NCI-H748 treated with DMSO at 0.1 percent for 48 hours (cell line): ENCODE measurements around the gene P2RX7.
"Not testable (repeated sequence)": the region's sequence is repeated elsewhere in the genome, so short reads cannot be mapped to it uniquely, and the experiment has no call there.

ENCODE experiments used
- DNase-seq: peaks from one replicate; lab custom pipeline; 2025; lab: John Stamatoyannopoulos, UW

P2RX7 gene

DNA sequence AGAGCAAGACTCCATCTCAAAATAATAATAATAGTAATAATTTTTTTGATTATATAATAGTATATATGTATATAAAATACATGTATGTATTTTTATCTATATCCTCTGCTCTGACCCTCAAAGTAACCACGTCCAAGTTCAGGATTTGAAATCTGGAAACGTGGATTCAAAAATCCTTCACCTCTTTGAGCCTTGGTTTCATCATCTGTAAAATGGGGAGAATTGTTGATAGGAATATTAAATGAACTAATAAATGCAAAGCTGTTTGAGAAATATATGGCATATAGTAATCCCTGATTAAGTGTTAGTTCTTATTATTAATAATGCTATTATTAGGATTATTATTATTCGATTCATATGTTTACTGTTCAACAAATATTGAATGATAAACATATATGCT is 2.6 kb downstream of the P2RX7 start:
- DNase-seq, result no peak

DNA sequence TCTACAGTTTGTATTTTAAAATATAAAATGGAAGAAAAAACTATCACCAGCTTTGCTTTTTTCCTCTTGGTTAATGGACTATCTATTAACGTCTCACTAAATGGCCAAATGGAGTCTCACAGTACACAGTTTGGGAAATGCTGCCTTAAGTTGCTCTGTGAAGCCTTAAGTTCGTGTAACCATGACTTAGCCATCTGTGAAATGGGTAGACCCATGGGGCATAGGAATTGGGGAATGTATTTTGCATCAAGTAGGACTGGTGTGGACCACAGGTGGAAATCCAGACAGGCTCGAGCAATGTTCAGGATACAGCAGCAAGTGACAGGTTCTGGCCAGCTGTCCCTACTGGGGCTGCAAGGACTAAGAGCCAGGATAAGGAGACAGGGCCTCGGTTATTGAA is 4.8 kb downstream of the P2RX7 start:
- DNase-seq, result no peak

DNA sequence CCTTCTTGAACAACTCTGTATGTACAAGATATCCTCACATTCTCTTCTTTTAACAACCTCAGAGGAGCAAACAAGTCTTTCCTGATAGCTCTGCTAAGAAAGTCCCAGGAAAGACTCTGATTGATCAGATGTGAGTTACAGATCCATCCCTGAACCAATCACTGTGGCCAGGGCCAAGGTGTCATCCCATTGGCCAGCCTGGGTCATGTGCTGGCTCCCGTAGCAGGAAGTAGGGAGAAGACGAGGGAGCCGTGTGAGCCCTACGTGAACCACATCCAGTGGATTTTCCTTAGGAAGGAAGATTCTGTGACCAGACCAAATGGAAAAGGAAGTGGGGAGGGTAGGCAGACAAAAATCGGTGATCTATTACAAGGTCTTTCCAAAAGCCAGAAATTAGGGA is 5.6 kb downstream of the P2RX7 start:
- no peak for DNase-seq

DNA sequence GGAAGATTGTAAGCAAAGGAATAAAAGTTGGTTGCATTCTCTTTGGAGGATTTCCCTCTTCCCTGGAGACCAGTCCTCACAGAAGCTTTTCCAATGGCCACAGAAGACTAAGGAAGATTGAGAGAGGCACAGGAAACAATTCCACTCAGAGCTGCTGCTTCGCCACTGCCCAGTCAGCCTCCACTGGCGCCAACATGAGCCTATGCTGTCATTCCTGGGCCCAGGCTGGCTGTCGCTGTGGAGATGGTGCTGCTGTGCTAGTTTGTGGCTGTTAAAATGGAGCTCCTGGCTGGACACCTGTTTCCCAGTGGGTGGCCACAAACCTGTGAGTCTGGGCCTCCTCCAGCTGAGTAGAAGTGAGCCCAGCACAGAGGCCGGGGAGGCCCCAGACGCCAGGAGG is 6.6 kb downstream of the P2RX7 start:
- no peak for DNase-seq

DNA sequence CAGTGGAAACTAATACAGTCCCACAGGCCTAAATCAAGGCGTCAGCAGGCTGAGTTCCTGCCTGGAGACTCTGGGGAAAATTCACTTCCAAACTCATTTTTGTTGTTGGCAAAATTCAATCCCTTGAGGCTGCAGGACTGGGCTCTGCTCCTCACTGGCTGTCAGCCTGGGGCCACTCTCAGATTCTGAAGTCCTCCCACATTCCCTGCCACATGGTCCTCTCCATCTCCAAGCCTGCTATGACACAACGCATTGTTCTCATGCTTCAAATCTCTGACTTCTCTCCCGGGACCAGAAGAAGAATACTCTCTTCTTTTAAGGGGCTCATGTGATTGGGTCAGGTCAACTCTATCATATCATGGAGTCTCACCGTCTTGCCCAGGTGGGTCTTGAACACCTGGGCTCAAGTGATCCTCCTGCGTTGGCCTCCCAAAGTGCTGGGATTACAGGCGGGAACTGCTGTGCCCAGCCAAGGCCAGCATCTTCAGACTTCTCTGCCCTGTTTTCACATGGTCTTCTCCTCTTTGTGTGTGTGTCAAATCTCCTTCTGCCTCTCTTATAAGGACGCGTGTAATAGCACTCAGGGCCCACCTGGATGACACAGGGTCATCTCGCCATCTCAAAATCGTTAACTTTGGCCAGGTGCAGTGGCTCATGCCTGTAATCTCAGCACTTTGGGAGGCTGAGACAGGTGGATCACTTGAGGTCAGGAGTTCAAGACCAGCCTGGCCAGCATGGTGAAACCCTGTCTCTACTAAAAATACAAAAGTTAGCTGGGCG is 9.7 kb downstream of the P2RX7 start:
- no peak for DNase-seq

DNA sequence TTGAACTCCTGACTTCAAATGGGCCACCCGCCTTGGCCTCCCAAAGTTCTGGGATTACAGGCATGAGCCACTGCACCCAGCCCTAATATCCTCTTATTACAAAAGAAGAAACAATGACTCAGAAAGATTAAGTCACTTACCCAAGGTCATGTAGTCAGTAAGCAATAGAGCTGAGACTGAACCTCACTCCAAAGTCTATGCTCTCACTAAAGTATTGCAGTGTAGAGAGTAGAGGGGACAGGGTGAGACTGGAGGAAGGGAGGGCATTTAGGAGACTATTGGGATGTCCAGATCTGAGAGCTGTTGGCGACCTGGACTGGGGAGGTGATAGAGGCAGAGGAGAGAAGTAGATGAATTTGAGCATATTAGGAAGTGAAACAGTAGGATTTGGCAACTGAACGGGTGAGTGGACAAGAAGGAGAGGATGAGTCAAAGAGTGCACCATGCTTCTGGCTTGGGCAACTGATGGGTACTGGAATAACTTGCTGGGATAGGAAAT is 11.8 kb downstream of the P2RX7 start:
- DNase-seq, result no peak

DNA sequence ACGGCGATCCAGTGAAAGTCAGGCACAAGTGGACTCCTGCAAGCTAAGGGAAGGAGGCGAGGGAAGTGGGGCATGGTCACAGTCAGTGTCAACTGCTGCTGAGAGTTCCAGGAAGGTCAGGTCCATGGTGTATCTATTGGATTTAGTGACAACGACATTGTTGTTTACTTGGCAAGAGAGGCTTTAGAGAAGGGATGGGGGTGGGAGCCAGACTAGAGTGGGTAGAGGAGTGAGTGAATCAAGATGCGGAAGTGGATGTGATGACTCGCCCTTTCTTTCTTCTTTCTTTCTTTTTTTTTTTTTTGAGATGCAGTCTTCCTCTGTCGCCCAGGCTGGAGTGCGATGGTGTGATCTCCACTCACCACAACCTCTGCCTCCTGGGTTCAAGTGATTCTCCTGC is 12.5 kb downstream of the P2RX7 start:
- no peak for DNase-seq

DNA sequence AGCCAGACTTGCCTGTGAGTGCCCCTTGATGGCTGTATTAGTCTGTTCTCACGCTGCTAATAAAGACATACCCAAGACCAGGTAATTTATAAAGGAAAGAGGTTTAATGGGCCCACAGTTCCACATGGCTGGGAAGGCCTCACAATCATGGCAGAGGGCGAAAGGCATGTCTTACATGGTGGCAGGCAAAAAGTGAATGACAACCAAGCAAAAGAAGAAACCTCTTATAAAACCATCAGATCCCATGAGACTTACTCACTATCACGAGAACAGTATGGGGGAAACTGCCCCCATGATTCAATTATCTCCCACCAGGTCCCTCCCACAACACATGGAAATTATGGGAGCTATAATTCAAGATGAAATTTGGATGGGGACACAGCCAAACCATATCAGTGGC is 16.6 kb downstream of the P2RX7 start:
- not testable (repeated sequence) for DNase-seq

DNA sequence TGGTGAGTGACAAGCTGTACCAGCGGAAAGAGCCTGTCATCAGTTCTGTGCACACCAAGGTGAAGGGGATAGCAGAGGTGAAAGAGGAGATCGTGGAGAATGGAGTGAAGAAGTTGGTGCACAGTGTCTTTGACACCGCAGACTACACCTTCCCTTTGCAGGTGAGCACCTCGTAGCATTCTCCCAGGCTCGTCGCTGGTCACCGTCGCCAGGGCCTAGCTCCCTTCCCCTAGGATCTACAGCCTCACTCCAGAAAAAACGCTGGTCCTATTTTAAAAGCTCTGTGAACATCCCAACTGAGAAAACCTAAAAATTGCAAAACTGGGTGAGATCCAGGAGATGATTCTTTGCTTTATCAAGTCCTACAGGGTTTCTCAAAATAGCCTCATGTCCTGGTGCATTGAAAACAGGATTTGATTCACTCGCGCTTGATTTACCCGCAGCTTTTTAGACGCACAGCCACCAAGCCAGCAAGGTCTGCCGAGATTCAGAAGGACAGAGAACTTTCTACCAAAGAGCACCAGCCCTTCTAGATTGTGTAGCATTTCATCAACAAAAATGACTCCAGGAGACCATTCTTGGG is 22.2 kb downstream of the P2RX7 start:
- no peak for DNase-seq

DNA sequence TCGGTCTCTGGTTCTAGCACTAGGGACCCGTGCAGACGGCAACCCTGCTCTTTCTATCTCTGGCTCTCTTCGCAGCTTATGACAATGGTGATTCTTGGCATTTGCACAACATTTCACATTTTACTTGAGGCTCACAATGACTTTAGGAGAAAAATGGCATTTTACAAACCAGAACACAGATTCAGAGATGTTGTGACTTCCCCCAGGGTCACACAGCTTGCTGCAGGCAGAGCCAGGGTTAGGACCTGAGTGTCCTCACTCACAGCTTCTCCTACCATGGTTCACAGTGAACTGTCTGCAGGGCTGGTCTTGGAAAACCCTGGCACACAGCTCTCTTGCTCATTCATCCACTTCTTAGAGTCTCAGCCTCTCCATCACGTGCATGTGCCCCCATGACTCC is 23.7 kb downstream of the P2RX7 start:
- DNase-seq, result no peak

DNA sequence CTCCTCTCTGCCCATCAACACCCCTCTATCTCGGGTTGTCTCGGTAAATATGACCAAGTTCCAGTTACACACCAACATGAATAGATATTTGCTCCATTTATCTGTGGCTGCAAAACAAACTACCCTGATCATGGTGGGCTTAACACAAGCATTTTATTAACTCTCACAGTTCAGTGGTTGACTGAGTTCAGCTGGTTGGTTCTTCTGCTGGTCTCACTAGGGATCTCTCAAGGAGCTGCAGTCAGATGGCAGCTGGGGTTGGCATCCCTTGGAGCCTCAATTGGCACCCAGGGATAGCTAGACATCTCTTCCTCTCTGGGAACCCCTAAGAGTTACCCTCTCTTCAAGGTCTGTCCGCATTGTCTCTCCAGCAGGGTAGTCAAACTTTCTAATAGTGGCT is 25.4 kb downstream of the P2RX7 start:
- no peak for DNase-seq

DNA sequence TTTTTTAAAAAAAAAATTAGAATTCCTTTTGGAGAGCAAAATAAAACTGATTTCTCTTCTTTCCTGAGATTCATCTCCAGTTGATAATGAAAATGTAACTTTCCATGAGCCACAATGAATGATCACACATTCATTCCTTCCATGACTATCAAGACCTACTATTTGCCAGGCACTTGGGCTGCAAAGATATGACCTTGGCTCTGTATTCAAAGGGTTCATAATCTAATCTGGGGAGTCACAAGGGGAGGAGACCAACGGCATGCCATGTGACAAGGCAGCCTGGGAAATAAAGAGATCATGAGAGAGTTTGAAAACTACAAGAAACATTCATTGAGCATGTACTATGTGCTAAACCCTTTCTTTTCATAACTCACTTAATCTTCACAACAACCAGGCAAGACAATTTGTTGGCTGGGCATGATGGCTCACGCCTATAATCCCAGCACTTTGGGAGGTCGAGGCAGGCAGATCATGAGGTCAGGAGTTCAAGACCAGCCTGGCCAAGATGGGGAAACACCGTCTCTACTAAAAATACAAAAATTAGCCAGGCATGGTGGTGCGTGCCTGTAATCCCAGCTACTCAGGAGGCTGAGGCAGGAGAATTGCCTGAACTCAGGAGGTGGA is 26.2 kb downstream of the P2RX7 start:
- DNase-seq, result not testable (repeated sequence)

DNA sequence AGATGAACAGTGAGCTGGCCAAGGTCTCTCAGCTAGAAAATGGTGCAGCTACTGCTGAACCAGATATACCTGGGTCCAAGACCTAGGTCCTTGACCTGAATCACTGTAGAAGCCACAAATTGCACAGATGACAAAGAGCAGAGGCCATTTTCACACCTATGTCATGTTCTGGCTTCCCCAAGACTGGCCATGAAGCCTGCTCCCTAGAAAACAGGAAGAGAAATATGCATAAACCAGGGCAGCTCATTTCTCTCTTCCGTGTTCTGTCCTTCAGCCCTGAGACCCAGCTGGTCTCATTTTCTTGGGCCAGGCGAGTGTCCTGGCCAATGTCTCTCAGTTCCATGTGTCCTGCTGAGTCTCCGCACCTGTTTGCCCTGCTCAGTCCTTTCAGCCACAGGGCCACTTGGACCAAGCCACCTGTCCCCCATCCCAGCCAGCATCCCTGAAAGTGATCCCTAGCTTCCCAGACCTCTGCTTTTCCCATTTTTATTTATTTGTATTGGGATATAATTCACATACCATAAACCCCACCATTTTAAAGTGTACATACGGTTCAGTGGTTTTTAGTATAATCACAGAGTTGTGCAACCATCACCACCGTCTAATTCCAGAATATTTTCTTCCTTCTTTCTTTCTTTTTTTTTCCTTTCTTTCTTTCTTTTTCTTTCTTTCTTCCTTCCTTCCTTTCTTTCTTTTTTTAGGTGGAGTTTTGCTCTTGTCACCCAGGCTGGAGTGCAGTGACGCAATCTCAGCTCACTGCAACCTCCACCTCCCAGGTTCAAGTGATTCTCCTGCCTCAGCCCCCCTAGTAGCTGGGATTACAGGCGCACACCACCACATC is 27.0 kb downstream of the P2RX7 start:
- no peak for DNase-seq

DNA sequence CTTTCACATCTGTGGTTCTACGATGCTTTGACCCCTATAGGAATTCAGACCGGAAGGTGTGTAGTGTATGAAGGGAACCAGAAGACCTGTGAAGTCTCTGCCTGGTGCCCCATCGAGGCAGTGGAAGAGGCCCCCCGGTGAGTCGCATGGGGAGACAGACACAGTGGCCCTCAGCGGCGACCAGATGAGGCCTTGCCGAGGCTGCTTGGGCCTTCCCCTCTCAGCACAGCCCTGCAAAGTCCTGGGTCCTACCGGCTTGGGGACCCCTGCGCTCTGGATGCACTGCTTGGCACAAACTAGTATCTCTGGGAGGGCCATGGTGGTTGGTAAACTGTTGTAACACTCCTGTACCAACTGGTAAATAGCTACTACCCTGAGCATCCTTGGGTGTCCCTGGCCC is 29.7 kb downstream of the P2RX7 start:
- no peak for DNase-seq

DNA sequence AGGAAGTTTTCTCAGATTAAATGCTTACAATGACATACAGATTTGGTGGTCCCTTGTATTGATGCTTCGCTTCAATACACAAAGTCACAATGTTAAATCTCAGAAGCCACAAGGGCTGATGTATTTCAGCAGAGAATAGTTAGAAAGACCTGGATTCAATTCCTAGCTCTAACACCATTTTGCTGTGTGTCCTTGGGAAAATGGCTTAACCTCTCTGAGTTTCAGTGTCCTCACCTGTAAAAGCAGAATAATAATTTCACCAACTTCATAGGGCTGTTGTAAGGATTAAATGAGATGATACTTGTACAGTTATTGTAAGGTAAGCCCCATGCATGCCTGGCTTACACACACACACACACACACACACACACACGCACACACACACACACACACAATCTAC is 30.3 kb downstream of the P2RX7 start:
- DNase-seq, result no peak

DNA sequence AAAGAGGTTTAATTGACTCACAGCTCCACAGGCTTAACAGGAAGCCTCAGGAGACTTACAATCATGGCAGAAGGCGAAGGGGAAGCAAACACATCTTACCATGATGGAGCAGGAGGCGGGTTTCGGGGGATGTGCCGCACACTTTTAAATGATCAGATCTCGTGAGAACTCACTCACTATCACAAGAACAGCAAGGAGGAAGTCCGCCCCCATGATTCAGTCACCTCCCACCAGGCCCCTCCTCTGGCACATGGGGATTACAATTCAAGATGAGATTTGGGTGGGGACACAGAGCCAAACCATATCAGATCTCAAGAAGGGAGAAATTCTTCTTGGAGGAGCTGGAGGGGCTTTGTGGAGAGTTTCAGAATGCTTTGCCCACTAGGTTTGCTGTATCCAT is 32.2 kb downstream of the P2RX7 start:
- not testable (repeated sequence) for DNase-seq

DNA sequence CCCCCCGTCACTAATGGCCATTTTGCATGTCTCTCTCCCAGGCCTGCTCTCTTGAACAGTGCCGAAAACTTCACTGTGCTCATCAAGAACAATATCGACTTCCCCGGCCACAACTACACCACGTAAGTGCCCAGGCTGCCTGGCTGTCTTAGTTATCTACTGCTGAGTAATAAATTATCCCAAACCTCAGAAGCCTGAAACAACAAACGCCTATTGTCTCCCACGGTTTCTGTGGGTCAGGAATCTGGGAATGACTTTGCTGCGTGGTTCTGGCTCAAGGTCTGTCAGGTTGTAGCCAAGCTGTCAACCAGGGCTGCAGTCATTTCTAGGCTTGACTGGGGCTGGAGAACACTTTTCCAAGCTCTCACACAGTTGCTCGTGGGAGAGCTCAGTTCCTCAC is 32.6 kb downstream of the P2RX7 start:
- no peak for DNase-seq

DNA sequence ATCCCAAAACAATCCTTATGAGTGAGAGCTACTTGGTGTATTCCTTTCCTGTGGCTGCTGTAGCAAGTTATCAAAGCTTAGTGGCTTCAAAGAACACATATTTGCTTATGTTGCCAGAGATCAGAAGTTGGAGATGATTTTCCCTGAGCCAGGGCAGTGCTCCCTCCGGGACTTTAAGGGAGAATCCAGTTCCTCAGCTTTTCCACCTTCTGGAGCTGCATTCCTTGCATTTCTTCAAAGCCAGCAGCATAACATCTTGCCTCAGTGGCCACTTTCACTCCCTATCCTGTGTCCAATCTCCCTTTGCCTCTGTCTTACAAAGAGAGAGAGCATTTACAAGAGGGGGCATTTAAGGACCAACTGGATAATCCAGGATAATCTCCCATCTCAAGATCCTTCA is 33.7 kb downstream of the P2RX7 start:
- no peak for DNase-seq

DNA sequence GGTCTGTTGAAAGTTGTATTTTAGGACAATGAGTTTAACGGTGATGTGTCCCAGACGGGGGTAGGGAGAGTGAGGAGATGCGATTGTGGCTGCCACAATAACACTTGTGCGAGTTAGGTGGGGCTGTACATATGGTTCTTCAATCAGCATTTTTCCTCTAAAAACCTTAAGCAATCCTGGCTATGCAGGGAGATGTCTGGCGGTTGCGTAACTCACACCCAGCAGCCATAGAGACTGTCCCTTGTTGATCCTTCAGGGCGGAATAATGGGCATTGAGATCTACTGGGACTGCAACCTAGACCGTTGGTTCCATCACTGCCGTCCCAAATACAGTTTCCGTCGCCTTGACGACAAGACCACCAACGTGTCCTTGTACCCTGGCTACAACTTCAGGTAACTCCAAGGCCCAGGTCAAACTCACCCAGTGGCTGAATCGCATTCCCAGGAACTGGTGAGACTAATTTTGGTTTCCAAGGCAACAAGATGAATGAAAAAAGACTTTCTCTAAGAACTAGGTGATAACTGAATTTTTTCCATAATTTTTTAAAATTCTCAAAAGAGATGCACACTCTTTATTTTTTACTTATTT is 34.6 kb downstream of the P2RX7 start:
- DNase-seq, result no peak

DNA sequence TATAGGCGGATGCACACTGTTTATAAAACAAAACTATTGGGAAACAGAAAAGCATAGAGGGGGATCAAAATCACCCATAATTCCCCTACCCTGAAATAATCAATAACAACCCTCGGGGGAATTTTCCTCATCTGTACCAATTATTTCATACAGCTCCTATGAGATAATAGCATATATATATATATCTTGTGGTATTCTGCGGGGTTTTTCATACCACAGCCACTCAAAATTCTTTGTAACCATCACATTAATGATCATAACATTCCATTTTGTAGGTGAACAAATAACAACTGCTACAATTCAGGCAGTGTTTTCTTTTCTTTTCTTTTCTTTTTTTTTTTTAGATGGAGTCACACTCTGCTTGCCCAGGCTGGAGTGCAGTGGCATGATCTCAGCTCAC is 35.3 kb downstream of the P2RX7 start:
- no peak for DNase-seq

DNA sequence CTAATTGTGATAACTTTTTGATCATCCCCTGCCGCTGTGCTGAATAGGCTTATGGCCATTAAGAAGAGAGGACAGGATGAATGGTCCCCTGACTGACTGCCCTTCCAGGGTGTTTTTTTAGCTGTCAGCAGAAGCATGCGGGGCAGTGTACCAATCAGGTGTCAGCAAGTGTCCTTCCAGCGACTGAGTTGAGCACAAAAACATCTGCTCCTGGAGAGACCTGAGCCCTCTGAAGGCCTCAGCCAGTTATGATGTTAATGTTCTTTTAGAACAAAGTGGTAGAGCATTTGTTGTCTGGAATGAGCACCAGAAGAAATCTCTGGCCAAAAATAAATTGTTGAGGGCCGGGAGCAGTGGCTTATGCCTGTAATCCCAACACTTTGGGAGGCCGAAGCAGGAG is 37.5 kb downstream of the P2RX7 start:
- no peak for DNase-seq

DNA sequence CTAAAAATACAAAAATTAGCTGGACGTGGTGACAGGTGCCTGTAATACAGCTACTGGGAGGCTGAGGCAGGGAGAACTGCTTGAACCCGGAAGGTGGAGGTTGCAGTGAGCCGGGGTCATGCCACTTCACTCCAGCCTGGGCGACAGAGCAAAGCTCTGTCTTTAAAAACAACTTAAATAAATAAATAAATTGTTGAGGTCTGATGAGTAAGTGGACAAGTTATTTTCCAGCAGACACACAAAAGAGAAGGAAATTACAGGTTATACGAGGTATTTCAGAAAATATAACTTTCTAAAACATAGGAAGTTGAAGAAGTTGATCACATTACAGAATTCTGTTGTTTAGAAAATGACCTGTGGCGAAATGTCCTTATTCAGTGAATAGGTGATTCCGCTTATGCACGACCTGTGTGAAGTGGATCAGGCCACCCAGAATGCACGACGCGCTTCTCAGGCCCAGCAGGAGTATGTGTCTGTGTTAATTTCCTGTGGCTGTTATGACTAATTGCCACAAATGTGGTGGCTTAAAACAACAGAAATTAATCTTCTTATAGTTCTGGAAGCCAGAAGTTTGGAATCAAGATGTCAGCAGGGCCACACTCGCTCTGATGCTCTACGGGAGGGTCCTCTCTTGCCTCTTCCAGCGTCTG is 38.1 kb downstream of the P2RX7 start:
- DNase-seq, result no peak
